ENCODE data around the gene FUT9.

GRCh38 chr6:96196633-96197032 lies 180.9 kb downstream of the FUT9 start:
- TF ChIP-seq CTCF (IDR thresholded peaks at IDR 0.05) (no peak), POLR2AphosphoS5 (IDR thresholded peaks at IDR 0.05; ENCODE audit: low read depth, low read length) (no peak)

Data from Panc1 (cell line).